C4-2B (cell line): ENCODE data around the gene CARHSP1.
A peak's percentile ranks its signal among the peaks of the same experiment; 100 is the strongest.

Source experiments
- H3K27ac ChIP-seq: fragments of 450-650 bp; 2 replicates; pipeline ENCODE4 v1.5.1; 2017
- ZFX ChIP-seq: fragments of 450-650 bp; IDR thresholded peaks from 2 replicates; pipeline ENCODE4 v1.6.1; 2017
- TF ChIP-seq, protein P1 (sequence below): fragments of 450-650 bp; conservative IDR thresholded peaks from 2 replicates; pipeline ENCODE4 v1.5.1; 2017; ENCODE audit warnings: mild to moderate bottlenecking

Gene CARHSP1

DNA sequence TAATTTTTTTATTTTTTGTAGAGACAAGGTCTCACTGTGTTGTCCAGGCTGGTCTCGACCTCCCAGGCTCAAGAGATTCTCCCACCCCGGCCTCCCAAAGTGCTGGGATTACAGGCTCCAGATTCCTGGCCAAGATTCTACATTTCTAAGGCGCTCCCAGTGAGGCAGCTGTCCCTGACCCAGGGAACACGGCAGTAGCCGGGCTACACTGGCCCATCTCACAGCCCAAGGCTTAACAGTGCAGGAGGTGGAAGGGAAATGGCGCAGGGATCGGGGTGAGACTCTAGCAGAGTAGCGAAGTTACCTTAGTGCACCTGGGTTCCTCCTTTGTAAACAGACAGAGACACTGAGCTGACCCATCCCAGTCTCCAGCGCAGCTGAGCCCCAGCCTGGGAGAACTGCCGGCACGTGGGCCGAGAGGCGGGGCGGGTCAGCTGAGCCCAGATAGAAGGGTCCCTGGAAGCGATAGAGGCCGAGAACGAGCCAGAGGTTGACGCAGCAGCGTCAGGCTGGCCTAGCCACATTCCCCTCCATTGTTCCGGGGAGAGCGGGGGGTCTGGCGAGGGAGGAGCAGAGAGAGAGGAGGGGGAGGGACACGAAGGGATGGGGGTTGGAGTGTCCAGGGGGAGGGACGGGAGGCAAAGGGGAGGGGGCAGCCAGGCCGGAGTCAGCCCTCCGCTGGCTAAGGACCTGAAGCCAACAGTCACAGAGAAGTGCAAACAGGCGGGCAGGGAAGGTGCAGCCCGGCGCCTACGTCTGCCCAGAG lies 2.5 kb downstream of the CARHSP1 start:
- peak overlapping the region; percentile 81 for H3K27ac ChIP-seq
- TF ChIP-seq, protein P1, sequence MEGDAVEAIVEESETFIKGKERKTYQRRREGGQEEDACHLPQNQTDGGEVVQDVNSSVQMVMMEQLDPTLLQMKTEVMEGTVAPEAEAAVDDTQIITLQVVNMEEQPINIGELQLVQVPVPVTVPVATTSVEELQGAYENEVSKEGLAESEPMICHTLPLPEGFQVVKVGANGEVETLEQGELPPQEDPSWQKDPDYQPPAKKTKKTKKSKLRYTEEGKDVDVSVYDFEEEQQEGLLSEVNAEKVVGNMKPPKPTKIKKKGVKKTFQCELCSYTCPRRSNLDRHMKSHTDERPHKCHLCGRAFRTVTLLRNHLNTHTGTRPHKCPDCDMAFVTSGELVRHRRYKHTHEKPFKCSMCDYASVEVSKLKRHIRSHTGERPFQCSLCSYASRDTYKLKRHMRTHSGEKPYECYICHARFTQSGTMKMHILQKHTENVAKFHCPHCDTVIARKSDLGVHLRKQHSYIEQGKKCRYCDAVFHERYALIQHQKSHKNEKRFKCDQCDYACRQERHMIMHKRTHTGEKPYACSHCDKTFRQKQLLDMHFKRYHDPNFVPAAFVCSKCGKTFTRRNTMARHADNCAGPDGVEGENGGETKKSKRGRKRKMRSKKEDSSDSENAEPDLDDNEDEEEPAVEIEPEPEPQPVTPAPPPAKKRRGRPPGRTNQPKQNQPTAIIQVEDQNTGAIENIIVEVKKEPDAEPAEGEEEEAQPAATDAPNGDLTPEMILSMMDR = no peak
- no peak for TF ChIP-seq ZFX

DNA sequence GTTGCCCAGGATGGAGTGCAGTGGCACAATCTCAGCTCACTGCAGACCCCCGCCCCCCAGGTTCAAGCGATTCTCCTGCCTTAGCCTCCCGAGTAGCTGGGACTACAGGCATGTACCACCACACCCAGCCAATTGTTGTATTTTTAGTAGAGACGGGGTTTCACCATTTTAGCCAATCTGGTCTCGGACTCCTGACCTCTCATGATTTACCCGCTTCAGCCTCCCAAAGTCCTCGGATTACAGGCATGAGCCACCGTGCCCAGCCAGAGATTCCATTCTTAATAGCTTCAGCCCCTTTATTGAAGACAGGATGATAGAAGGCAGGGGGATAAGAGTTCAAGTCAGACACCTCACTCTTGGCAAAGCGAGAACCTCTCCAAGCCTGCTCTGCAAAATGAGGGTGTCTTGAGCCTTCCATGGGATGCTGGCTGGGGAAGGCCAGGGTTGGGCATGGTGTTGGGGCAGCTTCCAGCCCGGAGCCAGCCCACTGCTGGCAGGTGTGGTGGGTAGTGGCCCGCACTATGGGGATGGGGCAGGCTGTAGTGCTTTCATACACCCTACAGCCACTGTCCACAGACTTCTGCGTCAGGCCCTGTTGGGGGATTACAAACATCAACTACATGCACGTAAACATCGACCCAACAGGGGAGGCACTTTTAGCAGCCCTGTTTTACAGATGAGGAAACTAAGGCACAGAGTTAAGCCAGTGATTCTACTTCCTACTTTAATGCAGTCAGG lies 3.5 kb downstream of the CARHSP1 start:
- TF ChIP-seq, protein P1 = no peak
- TF ChIP-seq ZFX = no peak
- peak overlapping the region; percentile 81; the same call in 1 of the 2 replicates for H3K27ac ChIP-seq

DNA sequence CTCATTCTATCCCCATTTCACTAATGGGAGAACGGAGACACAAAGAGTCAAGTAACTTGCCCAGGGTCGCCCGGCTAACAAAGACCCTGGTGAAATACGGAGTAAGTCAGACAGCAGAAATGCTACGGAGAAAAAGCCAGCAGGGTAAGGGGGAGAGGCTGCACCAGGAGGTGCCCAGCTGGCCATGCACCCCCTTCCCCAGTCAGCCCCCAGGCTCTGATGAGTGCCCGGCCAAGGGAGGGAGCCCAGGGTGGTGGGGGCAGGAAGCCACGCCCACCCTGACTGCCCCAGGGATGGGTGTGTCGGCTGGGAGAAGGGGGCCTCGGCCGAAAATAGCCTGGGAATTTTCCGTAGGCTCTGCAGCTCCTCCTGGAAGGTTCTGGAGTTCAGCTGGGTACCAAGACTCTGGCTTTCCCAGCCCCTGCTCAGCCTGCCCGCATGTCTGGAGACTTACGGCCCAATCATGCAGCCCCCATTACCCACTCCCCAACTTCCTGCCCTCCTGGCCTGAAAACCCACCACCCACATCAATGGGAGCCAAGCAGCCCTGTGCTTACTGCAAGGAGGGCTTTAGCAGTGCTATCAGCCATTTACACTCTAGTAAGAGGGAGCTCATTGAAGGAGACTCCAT lies 4.2 kb downstream of the CARHSP1 start:
- no peak overlapping the region for H3K27ac ChIP-seq
- TF ChIP-seq, protein P1 = no peak
- no peak for TF ChIP-seq ZFX

DNA sequence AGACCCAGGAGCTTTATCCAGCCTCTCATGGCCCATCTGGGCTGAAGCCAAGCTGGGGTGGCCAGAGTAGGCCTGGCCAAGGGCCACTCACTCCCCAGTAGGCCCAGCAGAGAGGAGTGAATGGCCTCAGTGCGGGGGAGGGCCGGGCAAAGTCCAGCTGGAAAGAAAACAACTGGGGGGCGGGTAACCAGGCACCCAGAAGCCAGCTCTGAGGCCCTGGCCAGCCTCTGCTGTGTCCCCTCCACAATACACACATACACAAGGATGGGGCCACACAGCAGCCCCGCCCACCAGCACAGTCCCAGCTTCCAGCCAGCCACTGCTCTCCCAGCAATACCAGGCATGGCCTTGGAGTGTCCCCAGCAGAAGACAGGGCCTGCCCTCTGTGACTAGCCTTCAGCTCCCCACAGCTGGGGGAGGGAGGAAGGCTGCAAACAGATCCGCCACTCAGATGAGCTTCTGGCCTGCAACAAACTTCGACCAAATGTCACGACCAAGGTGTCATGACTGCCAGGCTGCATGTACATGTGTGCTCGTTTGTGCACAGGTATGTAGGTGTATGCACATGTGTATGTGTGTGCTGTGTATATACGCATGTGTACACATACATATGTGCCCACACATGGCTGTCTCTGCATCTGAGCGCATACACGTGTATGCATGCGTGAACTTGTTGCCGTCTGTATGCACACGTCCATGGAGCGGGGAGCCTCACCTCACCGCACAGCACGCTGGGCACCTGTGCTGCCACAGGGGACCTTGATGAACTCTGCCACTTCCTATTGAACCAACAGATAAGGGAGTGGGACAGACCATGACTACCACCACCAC lies 5.0 kb downstream of the CARHSP1 start:
- H3K27ac ChIP-seq = peak overlapping the region; percentile 4; the same call in 1 of the 2 replicates
- TF ChIP-seq ZFX = no peak
- TF ChIP-seq, protein P1 = no peak

DNA sequence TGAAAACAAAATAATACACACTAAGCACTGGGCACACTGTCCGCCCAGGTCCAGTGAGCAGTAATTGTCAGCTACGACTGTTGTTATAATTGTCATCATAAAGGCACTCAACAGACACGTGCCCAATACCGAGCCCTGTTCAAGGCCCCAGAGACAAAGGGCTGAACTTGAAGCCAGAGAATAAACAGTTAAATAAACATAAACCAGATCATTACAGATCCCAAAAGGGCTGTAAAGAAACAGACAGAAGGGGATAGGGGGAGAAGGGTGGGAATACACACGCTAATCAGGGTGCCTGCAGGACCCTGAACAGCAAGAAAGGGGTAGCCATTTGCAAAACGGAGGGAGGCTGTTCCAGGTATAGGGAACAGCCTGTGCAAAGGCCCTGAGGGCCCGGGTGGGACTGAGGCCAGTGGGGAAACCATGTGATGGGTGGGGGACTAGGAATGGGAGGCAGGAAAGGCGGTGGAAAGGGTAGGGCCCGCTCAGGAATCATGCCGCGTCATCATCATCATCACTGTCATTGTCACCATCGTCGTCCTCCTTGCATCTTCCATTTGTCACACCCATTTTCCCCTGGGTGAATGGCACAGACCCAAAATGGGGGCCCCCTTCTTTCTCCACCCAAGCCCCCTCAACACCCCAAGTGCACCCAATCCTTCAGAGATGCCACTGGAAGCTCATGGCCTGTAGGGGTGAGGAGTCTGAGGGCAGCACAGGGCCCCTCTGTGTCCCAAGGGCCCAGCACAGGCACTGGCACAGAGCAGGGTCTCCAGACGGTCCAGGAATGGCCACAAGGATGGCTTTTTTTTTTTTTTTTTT lies 6.3 kb downstream of the CARHSP1 start:
- TF ChIP-seq, protein P1 = no peak
- no peak for TF ChIP-seq ZFX
- H3K27ac ChIP-seq = no peak overlapping the region

DNA sequence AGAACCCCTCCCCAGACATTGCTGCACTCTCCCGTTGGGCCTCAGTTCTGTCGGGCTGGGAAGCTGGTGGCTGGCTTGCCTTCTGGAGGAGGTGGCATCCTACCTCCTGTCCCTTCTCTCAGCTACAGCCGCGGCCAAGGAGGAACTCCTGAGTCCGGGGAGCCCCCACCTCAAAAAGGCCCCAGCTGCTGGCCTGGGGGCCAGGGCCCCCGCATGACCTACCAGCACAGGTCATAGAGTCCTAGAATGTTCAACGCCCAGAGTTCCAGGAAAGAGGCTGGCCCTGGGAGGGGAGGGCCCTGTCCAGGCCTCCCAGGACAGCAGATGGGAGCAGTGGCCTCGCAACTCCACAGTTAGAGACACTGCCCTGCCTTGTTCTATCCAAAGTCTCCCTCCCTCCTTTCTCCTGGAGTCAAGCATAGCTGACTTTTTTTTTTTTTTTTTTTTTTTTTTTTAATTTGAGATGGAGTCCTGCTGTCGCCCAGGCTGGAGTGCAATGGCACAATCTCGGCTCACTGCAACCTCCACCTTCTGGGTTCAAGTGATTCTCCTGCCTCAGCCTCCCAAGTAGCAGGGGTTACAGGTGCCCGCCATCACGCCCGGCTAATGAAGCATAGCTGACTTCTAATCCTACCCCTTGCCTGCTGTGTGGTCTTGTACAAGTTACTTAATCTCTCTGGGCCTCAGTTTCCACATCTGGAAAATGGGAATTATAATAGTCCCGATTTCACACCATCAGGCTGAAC lies 7.1 kb downstream of the CARHSP1 start:
- H3K27ac ChIP-seq = no peak overlapping the region

More for the DNA sequence above, 7.1 kb downstream of the CARHSP1 start:
- TF ChIP-seq ZFX = no peak
- TF ChIP-seq, protein P1 = no peak
